ENCODE measurements around the gene STAT6.

The STAT6 gene

GRCh38 chr12:57099766-57100165, 11.4 kb downstream of the STAT6 start:
- no peak for DNase-seq

- no peak for DNase-seq
Observed at GRCh38 chr12:57099047-57099714, 12.0 kb downstream of the STAT6 start.

GRCh38 chr12:57098546-57098945, 12.6 kb downstream of the STAT6 start:
- no peak for DNase-seq

GRCh38 chr12:57097554-57097835, 13.7 kb downstream of the STAT6 start:
- no peak for DNase-seq

- no peak for DNase-seq
Observed at GRCh38 chr12:57096748-57097553, 14.2 kb downstream of the STAT6 start.

GRCh38 chr12:57096099-57096572, 15.0 kb downstream of the STAT6 start:
- no peak for DNase-seq

GRCh38 chr12:57095440-57095839, 15.7 kb downstream of the STAT6 start:
- no peak for DNase-seq

GRCh38 chr12:57094208-57095160, 16.7 kb downstream of the STAT6 start:
- DNase-seq, result no peak

GRCh38 chr12:57093415-57094207, 17.6 kb downstream of the STAT6 start:
- no peak for DNase-seq

- no peak for DNase-seq
Observed at GRCh38 chr12:57092876-57093414, 18.2 kb downstream of the STAT6 start.

- DNase-seq, result no peak
Observed at GRCh38 chr12:57092529-57092862, 18.7 kb downstream of the STAT6 start.

GRCh38 chr12:57091638-57092528, 19.3 kb downstream of the STAT6 start:
- DNase-seq, result no peak

- no peak for DNase-seq
Observed at GRCh38 chr12:57090924-57091637, 20.1 kb downstream of the STAT6 start.

- DNase-seq, result no peak
Observed at GRCh38 chr12:57090490-57090889, 20.7 kb downstream of the STAT6 start.

- no peak for DNase-seq
Observed at GRCh38 chr12:57089271-57090245, 21.6 kb downstream of the STAT6 start.

- peak; percentile 93 for DNase-seq
Observed at GRCh38 chr12:57088354-57089270, 22.6 kb downstream of the STAT6 start, which contains the start of gene NAB2. TSS of gene NAB2 (plus strand) at chr12:57089114. CDS start at chr12:57089272, 158 bp downstream.

GRCh38 chr12:57087691-57088353, 23.3 kb downstream of the STAT6 start:
- DNase-seq, result peak; percentile 79
